Superior temporal gyrus (tissue), 1 donor: ENCODE data around the gene LPP.
A peak's percentile ranks its signal among the peaks of the same experiment; 100 is the strongest.

ENCODE experiments used
- DNase-seq: peaks from one replicate; pipeline ENCODE4 v3.0.0-alpha.2; 2016; ENCODE audit errors: extremely low spot score

The LPP gene

DNA sequence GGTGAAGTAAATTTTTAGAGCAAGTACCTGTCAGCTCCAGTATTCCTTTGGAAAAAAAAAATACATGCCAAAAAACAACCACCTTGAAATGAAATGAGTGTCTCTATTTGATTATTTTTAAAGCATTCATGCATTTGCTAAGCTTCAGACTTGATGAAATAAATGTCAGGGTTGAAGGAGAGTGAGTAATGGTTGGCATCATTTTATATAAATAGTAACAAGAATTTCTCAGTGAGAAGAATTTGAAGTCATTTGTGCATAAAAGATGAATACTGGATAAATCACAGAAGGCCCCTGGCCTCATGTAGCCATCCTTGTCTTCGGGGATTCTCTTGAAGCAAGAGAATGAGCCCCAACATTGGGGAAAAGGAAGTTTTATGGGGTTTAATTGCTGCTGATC is 318.4 kb downstream of the LPP start:
- no peak for DNase-seq

DNA sequence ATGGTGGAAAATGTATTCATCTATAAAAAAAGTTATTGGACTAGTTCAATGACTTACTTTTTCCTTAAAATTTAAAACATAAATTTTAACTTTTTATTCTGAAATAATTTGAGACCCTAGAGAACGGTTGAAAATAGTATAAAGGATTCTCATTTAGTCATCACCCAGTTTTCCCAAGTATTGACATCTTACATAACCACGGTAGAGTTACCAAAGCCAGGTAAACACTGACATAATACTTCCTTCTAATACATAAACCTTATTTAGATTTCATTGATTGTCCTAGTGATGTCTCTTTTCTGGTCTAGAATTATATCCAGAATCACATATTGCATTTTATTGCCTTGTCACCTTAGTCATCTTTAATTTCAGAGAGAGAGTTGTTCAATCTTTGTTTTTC is 319.1 kb downstream of the LPP start:
- no peak for DNase-seq

DNA sequence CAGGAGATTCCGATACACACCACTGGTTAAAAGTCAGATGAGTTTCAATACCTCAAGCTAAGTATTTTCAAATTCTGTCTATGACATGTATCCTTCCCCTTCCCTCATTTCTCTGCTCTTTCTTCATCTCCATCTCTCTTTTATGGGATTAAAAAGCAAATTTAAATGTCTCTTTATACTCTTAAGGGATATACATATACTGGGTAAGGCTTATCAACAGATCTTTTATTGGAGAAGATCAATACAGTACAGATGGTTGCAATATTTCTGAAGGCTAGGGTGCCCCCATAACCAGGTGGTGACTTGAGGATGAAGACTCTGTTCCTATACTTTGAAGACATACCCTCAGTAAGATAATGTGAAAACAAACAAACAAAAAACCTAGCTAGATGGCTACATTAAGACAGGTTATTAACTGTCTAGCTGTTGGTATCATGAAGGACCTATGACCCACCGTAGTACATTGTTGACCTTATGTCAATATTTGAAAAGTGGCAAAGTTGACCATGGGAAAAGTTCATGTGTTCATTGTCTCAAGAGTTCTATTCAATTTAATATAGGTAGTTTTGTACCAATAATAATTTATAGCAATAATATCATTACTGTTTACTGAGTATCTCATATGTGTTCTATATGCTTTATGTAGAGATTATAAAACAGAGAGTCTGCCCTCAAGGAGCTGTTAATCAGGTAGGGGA is 319.8 kb downstream of the LPP start:
- no peak for DNase-seq

DNA sequence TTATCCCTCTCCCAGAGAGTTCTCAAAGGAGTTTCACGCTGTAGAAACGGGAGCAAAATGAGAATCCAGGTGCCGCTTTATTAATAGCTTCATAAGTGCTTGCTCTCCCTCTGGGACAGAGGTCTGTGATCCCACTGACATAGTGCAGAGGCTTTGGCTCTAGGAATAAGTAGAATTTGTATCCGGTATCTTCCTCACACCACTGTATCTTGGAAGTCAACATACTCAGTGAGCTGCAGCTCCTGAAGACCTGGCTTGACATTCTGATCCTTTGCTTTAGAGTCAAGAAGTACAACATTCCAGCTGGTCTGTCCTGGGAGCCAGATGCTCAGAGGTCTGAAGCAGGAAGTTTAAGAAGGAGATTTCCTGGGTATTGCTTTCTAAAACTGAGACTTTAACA is 323.0 kb downstream of the LPP start:
- no peak for DNase-seq

DNA sequence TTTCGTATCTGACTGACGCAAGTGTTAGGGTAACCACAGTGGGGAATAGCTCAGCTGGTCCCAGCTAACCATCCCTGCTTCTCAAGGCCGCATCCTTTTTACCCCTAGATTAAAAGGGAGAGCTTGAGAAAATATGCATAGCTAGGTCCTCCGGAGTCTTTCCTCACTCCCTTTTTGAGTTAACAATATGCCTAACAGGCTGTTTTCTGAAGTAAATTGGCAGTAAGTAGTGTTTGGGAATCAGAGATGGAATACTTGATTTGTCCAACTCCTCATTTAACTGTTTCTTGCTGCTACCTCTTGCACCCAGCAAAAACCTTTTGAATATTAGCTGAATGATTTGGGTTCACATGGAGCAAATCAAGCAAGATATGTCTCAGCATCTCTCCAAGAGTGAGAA is 326.1 kb downstream of the LPP start:
- peak; percentile 39 for DNase-seq

DNA sequence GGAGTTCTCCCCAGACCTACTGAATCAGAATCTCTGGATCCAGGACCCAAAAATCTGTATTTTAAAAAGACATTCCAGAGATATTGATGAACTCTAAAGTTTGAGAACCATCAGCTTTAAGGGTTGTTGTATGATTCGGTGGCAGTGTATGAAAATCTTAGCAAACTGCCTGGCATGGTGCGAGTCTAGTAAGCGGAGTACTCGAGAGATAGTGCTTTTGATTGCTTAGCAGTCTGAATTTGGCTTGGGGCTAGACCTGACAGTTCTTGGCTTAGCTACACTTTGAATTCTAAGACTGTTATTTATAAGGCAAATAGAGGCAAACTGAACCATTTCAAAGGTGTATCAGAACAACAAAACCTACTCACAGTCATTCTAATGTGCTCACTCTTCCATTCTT is 329.0 kb downstream of the LPP start:
- DNase-seq: no peak

DNA sequence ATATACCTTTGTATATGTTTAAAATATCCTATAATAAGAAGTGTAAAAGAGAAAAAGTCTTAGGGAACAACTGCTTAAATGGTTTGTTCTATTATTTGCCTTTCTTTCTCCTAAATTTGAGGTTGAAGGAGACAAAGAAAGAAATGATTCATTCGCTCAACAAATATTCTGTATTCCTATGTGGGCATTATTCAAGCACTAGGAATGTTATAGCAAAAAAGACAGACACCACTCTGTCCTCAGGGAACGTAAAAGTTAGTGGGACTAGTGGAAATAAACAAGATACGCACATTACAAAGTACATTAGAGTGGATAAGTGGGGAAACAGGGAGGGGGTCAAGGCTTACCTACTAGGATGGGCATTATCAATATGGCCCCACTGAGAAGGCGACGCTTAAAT is 332.2 kb downstream of the LPP start:
- no peak for DNase-seq

DNA sequence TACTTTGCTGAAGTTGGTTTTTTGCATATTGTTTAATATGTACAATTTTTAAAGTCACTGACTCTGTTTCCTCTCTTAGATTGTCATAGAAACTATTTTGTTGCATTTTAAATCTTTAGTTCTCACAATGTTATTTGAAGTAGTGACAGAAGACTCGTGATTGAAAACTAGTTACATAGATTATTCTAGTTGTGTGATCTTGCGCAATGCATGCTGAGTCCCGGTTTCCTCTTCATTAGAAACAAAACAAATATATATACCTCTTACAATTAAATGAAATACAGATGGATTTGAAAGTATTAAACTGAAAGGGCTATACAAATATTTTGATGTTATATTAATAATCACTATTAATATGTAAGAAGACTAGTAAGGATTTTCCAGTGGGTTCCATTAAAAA is 333.0 kb downstream of the LPP start:
- no peak for DNase-seq

DNA sequence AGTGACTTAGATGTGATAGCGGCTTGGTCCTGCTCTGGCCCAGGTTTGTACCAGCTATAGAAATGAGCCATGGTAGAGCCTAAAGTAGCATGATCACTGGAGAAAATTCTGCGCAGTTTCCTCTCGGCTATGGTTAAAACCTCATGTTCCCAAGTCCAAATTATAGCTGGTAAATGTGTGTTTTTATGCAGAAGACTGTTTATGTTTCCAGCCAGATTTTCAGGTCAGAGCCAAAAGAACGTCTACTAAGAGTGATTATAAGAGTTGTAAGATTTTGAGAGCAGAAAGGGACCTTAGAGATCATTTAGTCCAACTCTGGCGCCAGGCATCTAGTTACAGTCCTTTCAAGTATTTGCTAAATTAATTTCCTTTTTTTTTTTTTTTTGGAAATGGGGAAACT is 333.7 kb downstream of the LPP start:
- DNase-seq: no peak

DNA sequence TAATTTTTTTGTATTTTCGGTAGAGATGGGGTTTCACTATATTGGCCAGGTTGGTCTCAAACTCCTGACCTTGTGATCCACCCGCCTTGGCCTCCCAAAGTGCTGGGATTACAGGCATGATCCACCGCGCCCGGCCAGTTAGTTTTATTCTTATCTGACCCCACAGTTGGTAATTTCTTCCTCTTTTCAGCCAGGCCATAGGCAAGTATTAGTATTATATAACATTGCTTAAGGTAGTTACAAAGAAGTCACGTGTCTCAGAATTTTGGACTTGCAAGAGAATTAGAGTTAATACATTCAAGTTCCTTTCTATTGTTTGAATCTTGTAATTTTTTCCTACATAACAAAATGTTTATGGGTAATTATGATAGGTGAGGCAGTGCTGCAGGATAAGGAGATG is 334.8 kb downstream of the LPP start:
- no peak for DNase-seq

DNA sequence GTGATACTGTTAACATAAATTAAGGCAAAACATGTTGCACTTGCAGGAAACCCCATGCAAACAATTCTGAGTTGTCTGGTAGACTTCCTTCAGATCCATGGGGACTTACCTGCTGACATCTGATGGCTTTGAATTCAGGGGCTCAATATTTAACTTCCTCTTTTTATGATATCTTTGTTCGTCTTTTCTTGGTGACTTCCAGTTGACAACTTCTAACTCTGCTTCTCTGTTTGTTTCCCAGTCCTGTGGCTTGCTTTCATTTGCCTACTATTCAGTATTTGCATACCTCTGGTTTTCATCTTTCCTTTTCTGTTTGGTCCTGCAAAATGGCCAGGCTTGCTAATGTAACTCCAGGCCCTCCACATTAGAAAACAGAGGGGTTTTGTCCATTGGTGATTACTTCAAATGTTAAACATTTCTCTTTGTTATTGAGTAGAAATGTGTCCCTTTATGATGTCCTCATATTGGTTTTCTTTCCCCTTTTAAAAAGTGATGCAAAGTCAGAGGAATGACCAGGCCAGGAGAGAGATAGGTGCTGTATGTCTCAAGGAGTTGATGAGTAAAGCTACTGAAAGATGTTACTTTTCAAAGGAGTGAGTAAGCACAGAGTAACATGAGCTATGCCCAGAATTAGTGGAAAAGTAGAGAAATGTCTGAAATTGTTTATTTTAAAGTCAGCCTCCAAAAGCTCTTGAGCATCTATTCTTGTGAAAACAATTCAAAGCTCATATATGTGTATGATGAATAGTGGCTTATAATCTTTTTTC is 335.9 kb downstream of the LPP start:
- DNase-seq: no peak

DNA sequence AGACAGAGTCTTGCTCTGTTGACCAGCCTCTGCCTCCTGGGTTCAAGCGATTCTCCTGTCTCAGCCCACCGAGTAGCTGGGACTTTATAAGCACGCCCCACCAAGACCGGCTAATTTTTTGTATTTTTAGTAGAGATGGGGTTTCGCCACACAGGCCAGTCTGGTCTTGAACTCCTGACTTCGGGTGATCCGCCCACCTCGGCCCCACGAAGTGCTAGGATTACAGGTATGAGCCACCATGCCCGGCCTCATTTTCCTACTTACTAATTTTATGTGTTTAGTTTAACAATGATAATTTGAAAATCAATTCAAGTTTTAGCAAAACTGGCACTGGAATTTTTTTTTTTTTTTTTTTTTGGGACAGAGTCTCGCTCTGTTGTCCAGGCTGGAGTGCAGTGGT is 336.5 kb downstream of the LPP start:
- no peak for DNase-seq

DNA sequence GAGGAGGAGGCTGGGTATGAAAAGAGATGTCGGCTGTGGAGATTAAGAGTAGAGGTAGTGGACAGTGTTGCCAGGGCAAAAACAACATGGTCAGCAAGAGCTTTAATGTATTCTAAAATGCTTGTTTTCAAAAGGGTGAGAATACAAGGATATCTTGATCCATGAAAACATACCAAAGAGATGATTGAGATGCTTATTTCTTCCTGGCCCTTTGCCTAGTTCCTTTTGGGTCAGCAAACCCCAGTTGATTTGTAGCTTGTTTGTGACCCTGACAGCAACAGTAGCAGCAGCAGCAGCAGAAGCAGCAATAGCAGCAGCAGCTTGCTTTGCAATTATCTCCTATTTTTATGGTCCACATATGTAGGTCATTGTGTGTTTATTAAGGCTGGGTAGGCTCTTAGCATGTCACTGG is 337.3 kb downstream of the LPP start:
- no peak for DNase-seq

DNA sequence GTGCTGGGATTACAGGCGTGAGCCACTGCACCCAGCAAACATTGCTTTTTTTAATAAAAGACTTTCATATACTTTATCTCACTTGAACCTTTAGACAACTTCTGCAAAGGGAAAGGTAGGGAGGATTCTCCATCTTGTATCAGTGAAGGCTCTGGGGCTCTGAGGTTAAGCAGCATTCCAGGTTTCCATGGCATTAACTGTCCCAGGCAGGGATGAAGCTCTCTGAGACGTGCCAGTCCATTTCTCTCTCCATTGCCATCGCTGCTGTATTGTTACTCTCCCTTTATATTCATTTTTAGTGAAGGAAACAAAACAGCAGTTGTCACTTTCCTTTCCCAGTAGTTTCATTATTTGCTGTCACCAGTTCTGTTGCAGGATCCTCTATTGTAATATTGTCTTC is 342.4 kb downstream of the LPP start:
- no peak for DNase-seq

DNA sequence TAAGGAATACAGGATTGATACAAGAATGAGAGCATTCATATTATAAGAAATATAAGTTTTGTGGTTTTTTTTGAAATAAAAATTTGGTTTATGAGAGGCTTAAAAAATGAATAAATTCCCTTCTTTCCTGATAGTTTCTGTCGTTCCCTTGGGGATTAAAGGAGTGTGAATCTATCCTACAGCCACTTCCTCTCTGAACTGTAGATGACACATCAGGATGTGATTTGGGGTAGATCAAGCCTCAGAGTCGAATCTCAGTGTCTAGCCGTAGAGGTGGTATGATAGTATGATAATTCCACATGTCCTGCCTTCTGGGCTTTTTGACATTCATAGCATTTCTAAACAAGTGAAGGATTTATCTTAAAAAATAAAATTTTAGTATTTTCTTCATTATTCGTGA is 343.1 kb downstream of the LPP start:
- DNase-seq: no peak

DNA sequence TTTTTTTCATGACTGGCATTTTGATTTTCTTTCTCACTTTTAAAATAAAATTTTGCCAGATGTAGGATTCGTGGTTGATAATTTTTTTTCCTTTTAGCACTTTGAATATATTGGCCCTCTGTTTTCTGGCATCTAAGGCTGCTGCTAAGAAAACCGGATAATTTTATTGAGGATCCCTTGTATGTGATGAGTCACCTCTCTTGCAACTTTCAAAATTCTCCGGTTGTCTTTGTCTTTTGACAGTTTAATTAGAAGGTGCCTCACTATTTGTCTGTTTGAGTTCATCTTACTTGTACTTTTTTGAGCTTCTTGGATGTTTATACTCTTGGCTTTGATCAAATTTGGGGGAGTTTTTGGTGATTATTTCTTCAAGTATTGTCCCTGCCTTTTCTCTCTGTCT is 349.7 kb downstream of the LPP start:
- DNase-seq: no peak

DNA sequence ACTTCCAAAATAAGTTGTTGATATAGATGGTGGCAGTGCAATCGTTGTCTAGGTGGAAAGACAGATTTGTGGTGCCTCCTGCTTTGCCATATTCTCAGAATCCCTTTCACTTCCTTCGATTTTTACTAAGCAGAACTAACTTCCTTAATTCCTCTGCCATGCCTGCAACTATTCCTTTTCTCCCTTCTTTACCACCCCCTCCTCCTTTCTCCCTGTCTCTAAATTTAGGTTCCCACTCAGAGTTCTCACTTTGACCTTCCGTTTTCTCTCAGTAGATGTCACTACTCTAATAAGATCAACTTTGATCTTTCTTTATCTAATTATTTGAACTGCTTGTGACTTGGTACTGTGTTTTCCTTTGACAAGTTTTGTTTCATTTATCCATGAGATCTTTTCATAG is 351.2 kb downstream of the LPP start:
- no peak for DNase-seq

DNA sequence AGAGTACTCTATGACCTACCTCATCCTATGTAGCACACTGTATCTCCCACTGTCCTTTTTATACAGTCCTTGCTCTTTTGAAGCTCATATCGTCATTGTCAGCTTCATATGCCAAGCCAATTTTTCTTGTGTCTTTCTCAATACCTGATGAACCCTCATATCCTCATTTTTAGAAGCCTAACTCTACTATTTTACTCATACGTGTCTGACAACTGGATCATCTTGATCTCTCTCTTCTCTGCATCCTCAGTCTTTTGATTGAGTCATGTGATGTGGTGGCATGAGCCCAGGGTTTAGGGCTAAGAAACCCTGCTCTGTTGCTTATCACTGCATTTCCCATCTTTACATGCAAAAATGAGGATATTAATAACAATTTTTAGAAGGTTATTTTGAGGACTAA is 352.0 kb downstream of the LPP start:
- no peak for DNase-seq

DNA sequence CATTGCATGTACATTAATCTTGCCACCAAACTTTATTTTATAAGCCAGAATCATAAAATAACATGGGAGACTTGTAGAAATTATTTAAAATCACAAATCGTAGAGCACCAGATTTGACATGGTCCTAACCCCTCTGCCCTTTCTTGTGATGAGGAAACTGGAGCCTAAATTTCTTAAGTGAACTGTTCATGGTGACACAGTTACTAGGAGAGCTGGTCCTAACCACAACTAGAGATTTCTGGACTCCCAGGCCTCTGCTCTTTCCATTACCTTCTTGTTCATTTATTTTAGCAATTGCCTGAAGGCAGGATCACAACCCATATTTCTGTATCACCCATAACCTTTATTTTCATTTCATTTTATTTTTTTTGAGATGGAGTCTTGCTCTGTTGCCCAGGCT is 352.5 kb downstream of the LPP start:
- DNase-seq: no peak

DNA sequence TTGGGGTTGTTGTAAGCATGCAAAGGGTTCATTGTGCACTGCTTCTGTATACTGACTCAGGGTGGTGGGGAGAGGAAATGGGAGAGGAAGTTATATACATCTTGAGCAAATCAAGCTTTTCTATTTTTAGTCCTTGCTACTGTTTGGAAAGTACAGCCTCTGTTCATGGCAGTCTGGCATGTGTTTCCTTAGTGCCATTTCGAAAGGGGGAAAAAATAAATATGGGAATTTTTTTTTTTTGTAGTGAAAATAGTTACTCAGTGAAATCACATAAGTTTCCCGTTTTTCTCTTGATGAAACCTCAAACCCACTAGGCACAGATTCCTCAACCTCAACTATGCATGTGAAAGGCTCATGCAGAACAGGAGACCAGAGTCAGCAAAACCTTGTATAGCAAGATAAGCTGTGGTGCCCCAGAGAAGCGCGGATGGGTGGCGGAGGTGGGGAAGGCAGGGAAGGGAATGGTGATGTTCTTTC is 353.3 kb downstream of the LPP start:
- DNase-seq: peak; percentile 59

DNA sequence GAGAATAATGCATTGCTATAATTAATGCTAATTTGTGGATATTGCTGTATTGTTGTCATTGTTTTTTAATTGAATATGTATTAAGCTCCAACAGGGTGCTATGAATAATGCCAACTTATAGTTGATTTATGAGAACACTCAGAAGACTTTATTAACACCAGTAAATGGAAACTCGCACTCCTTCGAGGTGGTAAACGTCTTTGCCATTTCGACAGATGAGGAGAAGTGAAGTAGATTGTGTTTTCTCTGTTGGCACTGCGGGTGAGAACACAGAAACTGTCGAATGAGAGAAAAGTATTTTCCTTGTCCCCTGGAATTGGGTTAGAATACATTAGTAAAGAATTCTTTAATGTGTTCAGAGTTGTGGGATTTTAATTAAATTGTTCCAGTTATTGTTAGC is 354.5 kb downstream of the LPP start:
- no peak for DNase-seq

DNA sequence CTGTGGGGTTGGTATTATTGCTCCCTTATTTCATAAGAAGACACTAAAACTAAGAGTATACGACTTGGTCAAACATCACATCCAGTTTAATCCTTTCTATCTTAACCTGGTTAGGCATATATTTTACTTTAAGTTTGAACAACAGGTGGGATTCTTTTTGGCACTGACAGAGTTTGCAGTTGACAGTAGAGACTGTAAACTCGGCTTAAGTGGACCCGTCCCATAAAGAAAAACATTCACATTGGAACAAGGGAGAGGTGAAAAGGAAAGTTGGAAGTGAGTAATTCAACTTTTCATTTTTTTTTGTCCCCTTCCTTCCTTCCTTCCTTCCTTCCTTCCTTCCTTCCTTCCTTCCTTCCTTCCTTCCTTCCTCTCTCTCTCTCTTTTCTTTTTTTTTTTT is 355.4 kb downstream of the LPP start:
- no peak for DNase-seq

DNA sequence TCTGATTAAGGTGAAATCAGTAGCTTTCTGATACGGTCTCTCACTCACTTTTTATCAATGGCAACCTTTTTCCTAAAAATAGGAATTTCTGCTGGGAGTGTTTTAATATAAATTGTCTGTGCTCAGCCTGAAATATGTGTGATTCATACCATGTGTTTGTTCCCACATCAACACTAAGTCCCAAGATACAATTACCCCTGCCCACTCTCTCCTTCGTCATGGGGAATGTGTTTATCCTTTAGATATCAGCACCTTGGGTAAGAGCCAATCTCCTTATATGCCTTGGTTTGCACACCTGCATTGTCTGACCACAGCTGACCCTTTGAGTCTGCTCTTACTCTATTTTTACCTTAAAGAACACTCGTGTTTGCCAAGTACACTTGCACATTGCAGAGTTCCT is 356.4 kb downstream of the LPP start:
- DNase-seq: peak; percentile 27
